Uterus (tissue), 4 donors: ENCODE data around the gene CTBP1. TPM values are rescaled to one million over a fixed set of nuclear protein-coding genes. Genes with fewer than 3 reads are reported as not detected.

ENCODE experiments used
- DNase-seq, 2 donors: peaks; one replicate each; pipeline ENCODE4 v3.0.0-alpha.2; 2019 to 2020
- H3K27ac ChIP-seq, 2 donors: fragments of 200-600 bp; sonication (generic); 1 replicate in 1 of 2; 2 replicates in 1 of 2; pipeline ENCODE4 v1.5.1; 2016 to 2018
- H3K27me3 ChIP-seq, 2 donors: fragments of 200-600 bp; sonication (generic); one replicate each; pipeline ENCODE4 v1.5.1; 2018 to 2019; ENCODE audit warnings: control low read depth in 1 of 2
- H3K36me3 ChIP-seq, 2 donors: fragments of 200-600 bp; sonication (generic); one replicate each; pipeline ENCODE4 v1.5.1; 2019; ENCODE audit warnings: control low read depth in 1 of 2
- H3K4me1 ChIP-seq, 2 donors: fragments of 200-600 bp; sonication (generic); one replicate each; pipeline ENCODE4 v1.5.1; 2018 to 2019; ENCODE audit warnings: control low read depth in 1 of 2
- H3K4me3 ChIP-seq, 2 donors: fragments of 200-600 bp; sonication (generic); 1 replicate in 1 of 2; 2 replicates in 1 of 2; pipeline ENCODE4 v1.5.1; 2018 to 2019; ENCODE audit warnings: mild to moderate bottlenecking in 1 of 2
- H3K9me3 ChIP-seq, 2 donors: fragments of 200-600 bp; sonication (generic); one replicate each; pipeline ENCODE4 v1.5.1; 2019; ENCODE audit warnings: control low read depth in 1 of 2
- CTCF ChIP-seq, 4 experiments: fragments of 200-600 bp in 2 of 4; fragments of 450-650 bp in 2 of 4; sonication (generic) in 2 of 4; IDR thresholded peaks; one replicate each; pipeline ENCODE4 v1.5.1; 2016 to 2019; ENCODE audit warnings: antibody characterized with exemption in 4 of 4, mild to moderate bottlenecking in 2 of 4, moderate library complexity in 1 of 4
- POLR2A ChIP-seq, 2 donors: fragments of 450-650 bp; IDR thresholded peaks; one replicate each; pipeline ENCODE4 v1.6.1; 2016; ENCODE audit warnings: antibody characterized with exemption in 2 of 2, mild to moderate bottlenecking in 1 of 2, moderate library complexity in 1 of 2
- intact Hi-C: fragments of 100-400 bp; cut with DNase I; formaldehyde crosslinking; loops from one replicate; pipeline ENCODE4 v1.15.1; 2023; ENCODE audit warnings: low total_unique reads
- total RNA-seq, 4 donors: library from RNA; depleted of rRNA in 3 of 4; stranded (reverse); fragments of >200 nt in 3 of 4; gene quantifications; one replicate each; pipeline versions ENCODE4 v1.1.0 to v1.2.4, GENCODE V29; 2014 to 2023
- donor health status: DM: yes; HTN: yes; CAD: no.

The CTBP1 gene
- total RNA-seq, 4 donors from 2014 or later = 104 to 193 (median 162) TPM

- peaks cover 22 to 48% of the 10 kb centered on the region in 2 donors for H3K4me1 ChIP-seq
- peak overlapping the region; percentile 88 to 93 for H3K27ac ChIP-seq
- peak overlapping the region; percentile 2 to 11 for H3K4me3 ChIP-seq
Observed at GRCh38 chr4:1207603-1208265, 41.2 kb downstream of the CTBP1 start.

GRCh38 chr4:1207157-1207470, 41.8 kb downstream of the CTBP1 start:
- Histone ChIP-seq H3K27me3 (no peaks in the 10 kb centered on the region), H3K9me3 (no peaks in the 10 kb centered on the region), H3K4me1 (peaks cover 22 to 45% of the 10 kb centered on the region in 2 donors), H3K27ac (peak overlapping the region; percentile 88 to 93), H3K4me3 (no peak overlapping the region), H3K36me3 (no peaks in the 10 kb centered on the region)
- TF ChIP-seq CTCF (IDR thresholded peaks at IDR 0.05) = no peak
- no peak for TF ChIP-seq POLR2A (IDR thresholded peaks at IDR 0.05)
- peak in 1 of 2 donors; percentile 23 for DNase-seq
- intact Hi-C loops = no loop called here

More at GRCh38 chr4:1207603-1208265, 41.2 kb downstream of the CTBP1 start:
- TF ChIP-seq POLR2A (IDR thresholded peaks at IDR 0.05) (no peak), CTCF (IDR thresholded peaks at IDR 0.05) (no peak)
- DNase-seq = peak; percentile 84
- Histone ChIP-seq H3K9me3 (no peaks in the 10 kb centered on the region), H3K27me3 (no peaks in the 10 kb centered on the region), H3K36me3 (no peaks in the 10 kb centered on the region)
- intact Hi-C loops = no loop called here

GRCh38 chr4:1206299-1207156, 42.4 kb downstream of the CTBP1 start:
- Histone ChIP-seq H3K4me3 (no peak overlapping the region), H3K36me3 (no peaks in the 10 kb centered on the region), H3K27ac (peak overlapping the region; percentile 88 to 93), H3K9me3 (no peaks in the 10 kb centered on the region), H3K27me3 (no peaks in the 10 kb centered on the region), H3K4me1 (peaks cover 22 to 45% of the 10 kb centered on the region in 2 donors)
- no peak for TF ChIP-seq POLR2A (IDR thresholded peaks at IDR 0.05)
- DNase-seq = peak; percentile 18 to 25
- intact Hi-C loops = no loop called here

- TF ChIP-seq CTCF (IDR thresholded peaks at IDR 0.05) = no peak
- no peak for TF ChIP-seq POLR2A (IDR thresholded peaks at IDR 0.05)
- intact Hi-C loops = no loop called here
- no peaks in the 10 kb centered on the region for H3K9me3 ChIP-seq
- H3K4me1 ChIP-seq = peaks cover 19 to 48% of the 10 kb centered on the region in 2 donors
- H3K4me3 ChIP-seq = no peak overlapping the region
- peak overlapping the region; percentile 88 to 93 for H3K27ac ChIP-seq
- no peaks in the 10 kb centered on the region for H3K27me3 ChIP-seq
- H3K36me3 ChIP-seq = no peaks in the 10 kb centered on the region
- DNase-seq = peak; percentile 18 to 22
Observed at GRCh38 chr4:1205586-1206298, 43.2 kb downstream of the CTBP1 start.

GRCh38 chr4:1204828-1205585, 43.9 kb downstream of the CTBP1 start:
- TF ChIP-seq CTCF (IDR thresholded peaks at IDR 0.05) (no peak), POLR2A (IDR thresholded peaks at IDR 0.05) (no peak)
- Histone ChIP-seq H3K27ac (peak overlapping the region; percentile 88 to 93), H3K27me3 (no peaks in the 10 kb centered on the region), H3K36me3 (no peaks in the 10 kb centered on the region), H3K4me3 (no peak overlapping the region), H3K9me3 (no peaks in the 10 kb centered on the region), H3K4me1 (peaks cover 15 to 48% of the 10 kb centered on the region in 2 donors)
- intact Hi-C loops = no loop called here
- DNase-seq = peak; percentile 23
